Neural progenitor cell (in vitro differentiated cells): ENCODE results near the gene DCAF7.

ENCODE experiments used
- EZH2 ChIP-seq: fragments of 200-600 bp; sonication (generic); IDR thresholded peaks from 2 replicates; pipeline ENCODE4 v1.6.1; 2017; ENCODE audit warnings: antibody characterized with exemption, mild to moderate bottlenecking, moderate library complexity
- EZH2phosphoT487 ChIP-seq: fragments of 200-600 bp; sonication (generic); IDR thresholded peaks from 2 replicates; pipeline ENCODE4 v1.6.1; 2017; ENCODE audit warnings: antibody characterized with exemption
- TF ChIP-seq, protein P1 (sequence below): fragments of 200-600 bp; sonication (generic); IDR thresholded peaks from 2 replicates; pipeline ENCODE4 v1.5.1; 2017; ENCODE audit warnings: antibody characterized with exemption, mild to moderate bottlenecking

- TF ChIP-seq, protein P1, sequence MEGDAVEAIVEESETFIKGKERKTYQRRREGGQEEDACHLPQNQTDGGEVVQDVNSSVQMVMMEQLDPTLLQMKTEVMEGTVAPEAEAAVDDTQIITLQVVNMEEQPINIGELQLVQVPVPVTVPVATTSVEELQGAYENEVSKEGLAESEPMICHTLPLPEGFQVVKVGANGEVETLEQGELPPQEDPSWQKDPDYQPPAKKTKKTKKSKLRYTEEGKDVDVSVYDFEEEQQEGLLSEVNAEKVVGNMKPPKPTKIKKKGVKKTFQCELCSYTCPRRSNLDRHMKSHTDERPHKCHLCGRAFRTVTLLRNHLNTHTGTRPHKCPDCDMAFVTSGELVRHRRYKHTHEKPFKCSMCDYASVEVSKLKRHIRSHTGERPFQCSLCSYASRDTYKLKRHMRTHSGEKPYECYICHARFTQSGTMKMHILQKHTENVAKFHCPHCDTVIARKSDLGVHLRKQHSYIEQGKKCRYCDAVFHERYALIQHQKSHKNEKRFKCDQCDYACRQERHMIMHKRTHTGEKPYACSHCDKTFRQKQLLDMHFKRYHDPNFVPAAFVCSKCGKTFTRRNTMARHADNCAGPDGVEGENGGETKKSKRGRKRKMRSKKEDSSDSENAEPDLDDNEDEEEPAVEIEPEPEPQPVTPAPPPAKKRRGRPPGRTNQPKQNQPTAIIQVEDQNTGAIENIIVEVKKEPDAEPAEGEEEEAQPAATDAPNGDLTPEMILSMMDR = no peak
- TF ChIP-seq EZH2 = no peak
- no peak for TF ChIP-seq EZH2phosphoT487
Measured at GRCh38 chr17:63595132-63595531, 44.9 kb downstream of the DCAF7 start.
